Left colon (tissue), 2 donors: Measurements from ENCODE around the gene KHDC1L. TPM values are rescaled to one million over a fixed set of nuclear protein-coding genes. Genes with fewer than 3 reads are reported as not detected.
"Not testable (repeated sequence)": the region's sequence is repeated elsewhere in the genome, so short reads cannot be mapped to it uniquely, and the experiment has no call there.

ENCODE experiments used
- ATAC-seq: fragments of 200-7000 bp; cut with Tn5 transposase; one replicate; pipeline ENCODE4 v1.9.1; 2020; ENCODE audit warnings: mild to moderate bottlenecking, moderate library complexity
- DNase-seq, 2 donors: peaks; one replicate each; pipeline ENCODE4 v3.0.0-alpha.2; 2020
- intact Hi-C, 2 donors: fragments of 100-400 bp; cut with DNase I in 1 of 2; cut with micrococcal nuclease in 1 of 2; formaldehyde crosslinking; loops; one replicate each; pipeline versions ENCODE4 v1.11.2 to v1.14.0; 2022; cut with DNase I, micrococcal nuclease
- total RNA-seq, 2 donors: library from RNA; stranded (reverse); fragmentation: NEBNext Ultra II Directional; extraction: Animal tissue kit (Norgen Biotek cat#: 25700); gene quantifications; one replicate each; pipeline ENCODE4 v1.2.1, GENCODE V29; 2021
- donor health status: DM: no; HTN: no; CAD: no.
- donor health status: DM: yes; HTN: yes; CAD: no.

KHDC1L gene
- total RNA-seq, 2 donors from 2014 or later, result not detected

- intact Hi-C loops, result no loop called here
- no peak for DNase-seq
Observed at GRCh38 chr6:73216859-73217258, 8.4 kb downstream of the KHDC1L start.

GRCh38 chr6:73209117-73209516, 16.2 kb downstream of the KHDC1L start:
- no peak for DNase-seq
- intact Hi-C loops, result no loop called here
- ATAC-seq, result no peak

More at GRCh38 chr6:73216859-73217258, 8.4 kb downstream of the KHDC1L start:
- no peak for ATAC-seq

- intact Hi-C loops, result no loop called here
- ATAC-seq, result no peak
- no peak for DNase-seq
Observed at GRCh38 chr6:73207221-73207837, 18.0 kb downstream of the KHDC1L start.

GRCh38 chr6:73204252-73204651, 21.0 kb downstream of the KHDC1L start:
- intact Hi-C loops, result no loop called here
- ATAC-seq (no peak), DNase-seq (no peak)

GRCh38 chr6:73203098-73203497, 22.2 kb downstream of the KHDC1L start:
- intact Hi-C loops, result no loop called here

GRCh38 chr6:73200735-73201134, 24.6 kb downstream of the KHDC1L start:
- no peak for ATAC-seq
- no peak for DNase-seq
- intact Hi-C loops, result no loop called here

More at GRCh38 chr6:73203098-73203497, 22.2 kb downstream of the KHDC1L start:
- no peak for ATAC-seq
- DNase-seq, result no peak

GRCh38 chr6:73200247-73200646, 25.0 kb downstream of the KHDC1L start:
- ATAC-seq (no peak), DNase-seq (no peak)
- intact Hi-C loops, result no loop called here

- no peak for ATAC-seq
- intact Hi-C loops, result no loop called here
- DNase-seq, result no peak
Observed at GRCh38 chr6:73194744-73195143, 30.6 kb downstream of the KHDC1L start.

GRCh38 chr6:73193302-73193701, 32.0 kb downstream of the KHDC1L start:
- DNase-seq, intact Hi-C loops, ATAC-seq: not testable (repeated sequence)

GRCh38 chr6:73182021-73182607, 43.2 kb downstream of the KHDC1L start:
- DNase-seq (no peak), ATAC-seq (no peak)
- intact Hi-C loops, result no loop called here

- intact Hi-C loops, result no loop called here
- ATAC-seq, result peak; percentile 57
- no peak for DNase-seq
Observed at GRCh38 chr6:73180763-73181619, 44.3 kb downstream of the KHDC1L start.

- intact Hi-C loops, result no loop called here
- ATAC-seq (no peak), DNase-seq (no peak)
Observed at GRCh38 chr6:73180076-73180738, 45.1 kb downstream of the KHDC1L start.

GRCh38 chr6:73177221-73177944, 47.9 kb downstream of the KHDC1L start:
- intact Hi-C loops, result no loop called here
- ATAC-seq (no peak), DNase-seq (no peak)

- intact Hi-C loops, result no loop called here
- DNase-seq, result no peak
- ATAC-seq, result no peak
Observed at GRCh38 chr6:73176057-73176456, 49.2 kb downstream of the KHDC1L start.

- DNase-seq (no peak), ATAC-seq (no peak)
- intact Hi-C loops, result no loop called here
Observed at GRCh38 chr6:73174646-73175045, 50.6 kb downstream of the KHDC1L start.
